Mesenchymal stem cell (in vitro differentiated cells and primary cell): ENCODE results near the gene ACYP2.

Experiments
- DNase-seq: peaks from one replicate; pipeline ENCODE4 v3.0.0-alpha.2; 2013
- H2AFZ ChIP-seq: one replicate; pipeline ENCODE4 v1.6.1; 2013; ENCODE audit warnings: low read depth, mild to moderate bottlenecking, control low read depth, inconsistent platforms, low read length, moderate library complexity
- H2AK5ac ChIP-seq: 2 replicates; pipeline ENCODE4 v1.6.1; 2013; ENCODE audit warnings: low read length, moderate library complexity, mild to moderate bottlenecking, inconsistent platforms; ENCODE audit not compliant: severe bottlenecking
- H2BK120ac ChIP-seq: one replicate; pipeline ENCODE4 v1.6.1; 2013; ENCODE audit warnings: low read depth, mild to moderate bottlenecking, inconsistent platforms, low read length, moderate library complexity
- H2BK12ac ChIP-seq, 2 experiments: one replicate each; pipeline ENCODE4 v1.6.1; 2013; ENCODE audit warnings: inconsistent platforms in 2 of 2, low read length in 2 of 2, mild to moderate bottlenecking in 2 of 2, moderate library complexity in 2 of 2, control low read depth in 1 of 2
- H2BK15ac ChIP-seq: one replicate; pipeline ENCODE4 v1.6.1; 2013; ENCODE audit warnings: mild to moderate bottlenecking, low read depth, inconsistent platforms; ENCODE audit not compliant: poor library complexity, severe bottlenecking
- H2BK5ac ChIP-seq: 2 replicates; pipeline ENCODE4 v1.6.1; 2013; ENCODE audit warnings: low read depth, mild to moderate bottlenecking, low read length, control low read depth, inconsistent platforms; ENCODE audit not compliant: poor library complexity, severe bottlenecking
- H3K14ac ChIP-seq, 2 experiments: one replicate each; pipeline ENCODE4 v1.6.1; 2013; ENCODE audit warnings: inconsistent platforms in 2 of 2, low read length in 2 of 2, control low read depth in 1 of 2, mild to moderate bottlenecking in 1 of 2, moderate library complexity in 1 of 2
- H3K18ac ChIP-seq, 2 experiments: one replicate each; pipeline ENCODE4 v1.6.1; 2013; ENCODE audit warnings: inconsistent platforms in 2 of 2, low read length in 2 of 2, control low read depth in 1 of 2, low read depth in 1 of 2, mild to moderate bottlenecking in 1 of 2
- H3K23ac ChIP-seq, 2 experiments: one replicate each; pipeline ENCODE4 v1.6.1; 2013; ENCODE audit warnings: inconsistent platforms in 2 of 2, low read length in 2 of 2, mild to moderate bottlenecking in 2 of 2, moderate library complexity in 2 of 2, control low read depth in 1 of 2
- H3K27ac ChIP-seq: 2 replicates; pipeline ENCODE4 v1.5.1; 2013; ENCODE audit warnings: mild to moderate bottlenecking, moderate library complexity, low read length, control low read depth, inconsistent platforms; ENCODE audit not compliant: poor library complexity, severe bottlenecking
- H3K27me3 ChIP-seq, 2 experiments: 2 replicates each; pipeline versions ENCODE4 v1.6.1 to v1.7.0; 2013; ENCODE audit warnings: low read length in 2 of 2, mild to moderate bottlenecking in 2 of 2, moderate library complexity in 2 of 2, control low read depth in 1 of 2, inconsistent platforms in 1 of 2; ENCODE audit not compliant: control insufficient read depth in 1 of 2, insufficient read depth in 1 of 2
- H3K36me3 ChIP-seq, 2 experiments: 2 replicates each; pipeline versions ENCODE4 v1.6.1 to v1.7.0; 2013; ENCODE audit warnings: low read length in 2 of 2, control low read depth in 1 of 2, inconsistent platforms in 1 of 2, low read depth in 1 of 2, mild to moderate bottlenecking in 1 of 2; ENCODE audit not compliant: insufficient read depth in 2 of 2, control insufficient read depth in 1 of 2
- H3K4ac ChIP-seq, 2 experiments: one replicate each; pipeline ENCODE4 v1.6.1; 2013; ENCODE audit warnings: inconsistent platforms in 2 of 2, low read length in 2 of 2, mild to moderate bottlenecking in 2 of 2, moderate library complexity in 2 of 2, control low read depth in 1 of 2, low read depth in 1 of 2
- H3K4me1 ChIP-seq: 2 replicates; pipeline ENCODE4 v1.6.1; 2013; ENCODE audit warnings: low read depth, low read length, control low read depth; ENCODE audit not compliant: control insufficient read depth, insufficient read depth
- H3K4me2 ChIP-seq: 2 replicates; pipeline ENCODE4 v1.6.1; 2013; ENCODE audit warnings: low read length, mild to moderate bottlenecking, inconsistent platforms; ENCODE audit not compliant: poor library complexity, severe bottlenecking
- H3K4me3 ChIP-seq, 2 experiments: 2 replicates each; pipeline versions ENCODE4 v1.5.1 to v1.7.0; 2013; ENCODE audit warnings: low read length in 2 of 2, mild to moderate bottlenecking in 2 of 2, control low read depth in 1 of 2, low read depth in 1 of 2; ENCODE audit not compliant: insufficient read depth in 1 of 2
- H3K79me1 ChIP-seq: replicated peaks from 2 replicates; pipeline ENCODE4 v1.6.1; 2013; ENCODE audit warnings: mild to moderate bottlenecking, control low read depth, low read length, inconsistent platforms; ENCODE audit not compliant: poor library complexity, severe bottlenecking
- H3K9ac ChIP-seq: 2 replicates; pipeline ENCODE4 v1.7.0; 2013; ENCODE audit warnings: mild to moderate bottlenecking, low read length, moderate library complexity
- H3K9me3 ChIP-seq: 2 replicates; pipeline ENCODE4 v1.7.0; 2013; ENCODE audit warnings: mild to moderate bottlenecking, low read length; ENCODE audit not compliant: control insufficient read depth
- H4K8ac ChIP-seq: one replicate; pipeline ENCODE4 v1.6.1; 2013; ENCODE audit warnings: inconsistent platforms, mild to moderate bottlenecking, low read length, moderate library complexity
- H4K91ac ChIP-seq: one replicate; pipeline ENCODE4 v1.6.1; 2013; ENCODE audit warnings: mild to moderate bottlenecking, low read length, inconsistent platforms
- WGBS: methylation state at CpG from one replicate; pipeline ENCODE4 v1.1.7; 2013; ENCODE audit warnings: mixed read lengths; 5-methylcytosine and 5-hydroxymethylcytosine counted together

Gene ACYP2

GRCh38 chr2:54084600-54084999 is 30.8 kb upstream of the ACYP2 start:
- no peak overlapping the region for H3K4ac ChIP-seq
- no peaks in the 10 kb centered on the region for H3K79me1 ChIP-seq
- H3K27me3 ChIP-seq, result no peaks in the 10 kb centered on the region
- no peak overlapping the region for H3K18ac ChIP-seq
- no peak overlapping the region for H3K4me2 ChIP-seq
- H3K23ac ChIP-seq, result no peak overlapping the region
- no peak overlapping the region for H3K4me3 ChIP-seq
- no peak overlapping the region for H2BK5ac ChIP-seq
- H2BK15ac ChIP-seq, result no peak overlapping the region
- WGBS, result 70% methylated on average over 2 of the region's 3 CpGs
- H3K14ac ChIP-seq, result no peak overlapping the region
- DNase-seq, result no peak
- H4K91ac ChIP-seq, result no peak overlapping the region
- no peaks in the 10 kb centered on the region for H3K9me3 ChIP-seq
- H3K9ac ChIP-seq, result no peak overlapping the region
- H2BK120ac ChIP-seq, result no peak overlapping the region
- H2AK5ac ChIP-seq, result no peak overlapping the region
- H3K4me1 ChIP-seq, result peaks cover 6% of the 10 kb centered on the region
- no peak overlapping the region for H4K8ac ChIP-seq
- no peak overlapping the region for H3K27ac ChIP-seq
- no peak overlapping the region for H2AFZ ChIP-seq
- H2BK12ac ChIP-seq, result no peak overlapping the region
- no peaks in the 10 kb centered on the region for H3K36me3 ChIP-seq

GRCh38 chr2:54085069-54085468 is 30.3 kb upstream of the ACYP2 start:
- Histone ChIP-seq H3K9me3 (no peaks in the 10 kb centered on the region), H2BK120ac (no peak overlapping the region), H2BK12ac (no peak overlapping the region), H4K91ac (no peak overlapping the region), H2BK5ac (no peak overlapping the region), H3K18ac (no peak overlapping the region), H3K27ac (no peak overlapping the region), H3K4me2 (no peak overlapping the region), H2AFZ (no peak overlapping the region), H3K36me3 (no peaks in the 10 kb centered on the region), H2AK5ac (no peak overlapping the region), H3K27me3 (no peaks in the 10 kb centered on the region), H3K23ac (no peak overlapping the region), H3K4me1 (peaks cover 6% of the 10 kb centered on the region), H2BK15ac (no peak overlapping the region), H3K4me3 (no peak overlapping the region), H3K4ac (no peak overlapping the region), H3K14ac (no peak overlapping the region), H3K79me1 (no peaks in the 10 kb centered on the region), H3K9ac (no peak overlapping the region), H4K8ac (no peak overlapping the region)
- 97% methylated on average over 6 of the region's 10 CpGs for WGBS
- DNase-seq, result no peak

GRCh38 chr2:54086157-54086556 is 29.3 kb upstream of the ACYP2 start:
- no peaks in the 10 kb centered on the region for H3K36me3 ChIP-seq
- no peaks in the 10 kb centered on the region for H3K79me1 ChIP-seq
- 100% methylated on average over 1 of the region's 2 CpGs for WGBS

GRCh38 chr2:54088191-54088634 is 27.2 kb upstream of the ACYP2 start:
- Histone ChIP-seq H3K4ac (no peak overlapping the region), H3K23ac (peak overlapping the region in 1 of 2 experiments; percentile 37), H3K4me2 (no peak overlapping the region), H3K27me3 (no peaks in the 10 kb centered on the region), H3K79me1 (no peaks in the 10 kb centered on the region), H3K4me1 (peaks cover 4% of the 10 kb centered on the region), H3K4me3 (peak overlapping the region in 1 of 2 experiments; percentile 44), H3K9ac (peak overlapping the region; percentile 27), H3K9me3 (no peaks in the 10 kb centered on the region), H2BK12ac (peak overlapping the region in 1 of 2 experiments; percentile 6), H2AK5ac (no peak overlapping the region), H2BK15ac (no peak overlapping the region), H3K14ac (peak overlapping the region in 1 of 2 experiments; percentile 79), H3K27ac (no peak overlapping the region), H2BK5ac (no peak overlapping the region), H2AFZ (no peak overlapping the region), H3K36me3 (no peaks in the 10 kb centered on the region), H4K91ac (no peak overlapping the region), H3K18ac (no peak overlapping the region), H2BK120ac (no peak overlapping the region), H4K8ac (peak overlapping the region; percentile 8)
- WGBS, result 69% methylated on average over 5 of the region's 5 CpGs
- DNase-seq, result peak; percentile 5

More at GRCh38 chr2:54086157-54086556, 29.3 kb upstream of the ACYP2 start:
- Histone ChIP-seq H3K4ac (no peak overlapping the region), H3K4me3 (no peak overlapping the region), H2BK12ac (no peak overlapping the region), H3K4me2 (no peak overlapping the region), H4K91ac (no peak overlapping the region), H2AFZ (no peak overlapping the region), H3K27ac (no peak overlapping the region), H3K18ac (no peak overlapping the region), H2BK15ac (no peak overlapping the region), H4K8ac (no peak overlapping the region), H2AK5ac (no peak overlapping the region), H3K9ac (no peak overlapping the region), H3K14ac (no peak overlapping the region), H2BK120ac (no peak overlapping the region), H3K9me3 (no peaks in the 10 kb centered on the region), H3K4me1 (peaks cover 6% of the 10 kb centered on the region), H2BK5ac (no peak overlapping the region), H3K27me3 (no peaks in the 10 kb centered on the region), H3K23ac (no peak overlapping the region)
- DNase-seq, result no peak
